ENCODE measurements around the gene NDUFA8.

NDUFA8 gene

DNA sequence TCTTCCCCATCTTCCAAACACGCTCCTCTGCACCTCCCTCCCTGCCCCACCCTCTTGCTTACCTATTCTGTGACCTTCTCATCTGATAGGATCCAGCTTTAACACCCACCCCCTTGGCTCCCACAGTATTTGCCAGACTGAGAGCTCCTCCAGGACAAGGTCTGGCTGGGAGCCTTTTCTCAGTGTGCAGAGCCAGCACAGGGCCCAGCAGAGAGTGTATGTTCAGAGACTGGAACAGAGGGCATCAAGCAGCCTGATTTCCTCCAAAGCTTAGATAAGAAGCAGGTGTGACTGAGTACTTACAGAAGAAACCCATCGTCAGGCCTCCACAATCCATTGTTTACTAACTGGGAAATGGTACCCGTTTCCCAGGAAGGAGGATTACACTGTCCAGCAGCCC lies 42.5 kb upstream of the NDUFA8 start:
- no peak overlapping the region for H3K27ac ChIP-seq
- TF ChIP-seq, protein P1, sequence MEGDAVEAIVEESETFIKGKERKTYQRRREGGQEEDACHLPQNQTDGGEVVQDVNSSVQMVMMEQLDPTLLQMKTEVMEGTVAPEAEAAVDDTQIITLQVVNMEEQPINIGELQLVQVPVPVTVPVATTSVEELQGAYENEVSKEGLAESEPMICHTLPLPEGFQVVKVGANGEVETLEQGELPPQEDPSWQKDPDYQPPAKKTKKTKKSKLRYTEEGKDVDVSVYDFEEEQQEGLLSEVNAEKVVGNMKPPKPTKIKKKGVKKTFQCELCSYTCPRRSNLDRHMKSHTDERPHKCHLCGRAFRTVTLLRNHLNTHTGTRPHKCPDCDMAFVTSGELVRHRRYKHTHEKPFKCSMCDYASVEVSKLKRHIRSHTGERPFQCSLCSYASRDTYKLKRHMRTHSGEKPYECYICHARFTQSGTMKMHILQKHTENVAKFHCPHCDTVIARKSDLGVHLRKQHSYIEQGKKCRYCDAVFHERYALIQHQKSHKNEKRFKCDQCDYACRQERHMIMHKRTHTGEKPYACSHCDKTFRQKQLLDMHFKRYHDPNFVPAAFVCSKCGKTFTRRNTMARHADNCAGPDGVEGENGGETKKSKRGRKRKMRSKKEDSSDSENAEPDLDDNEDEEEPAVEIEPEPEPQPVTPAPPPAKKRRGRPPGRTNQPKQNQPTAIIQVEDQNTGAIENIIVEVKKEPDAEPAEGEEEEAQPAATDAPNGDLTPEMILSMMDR (IDR thresholded peaks at IDR 0.05): no peak
- TF ChIP-seq ZFX (IDR thresholded peaks at IDR 0.05; ENCODE audit: borderline replicate concordance): no peak

DNA sequence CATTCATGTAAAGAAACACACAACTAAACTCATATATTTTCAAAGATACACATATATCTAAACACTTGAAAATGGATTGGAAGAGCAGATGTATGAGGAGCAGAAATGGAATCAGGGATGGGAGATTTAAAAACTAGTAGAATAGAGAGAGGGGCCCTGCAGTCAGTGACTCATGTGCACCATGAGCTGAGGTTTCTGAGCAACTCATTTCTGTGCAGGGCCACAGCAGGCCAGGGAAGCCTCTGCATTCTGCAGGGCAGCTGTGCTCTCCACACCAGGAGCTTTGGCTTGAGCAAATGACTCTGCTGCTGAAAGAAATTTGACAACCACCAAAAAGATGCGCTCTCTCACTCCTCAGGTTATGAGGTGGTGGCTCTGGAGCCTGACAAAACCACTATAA lies 42.1 kb upstream of the NDUFA8 start:
- TF ChIP-seq, protein P1 (IDR thresholded peaks at IDR 0.05): no peak
- TF ChIP-seq ZFX (IDR thresholded peaks at IDR 0.05; ENCODE audit: borderline replicate concordance): no peak
- H3K27ac ChIP-seq: no peak overlapping the region

DNA sequence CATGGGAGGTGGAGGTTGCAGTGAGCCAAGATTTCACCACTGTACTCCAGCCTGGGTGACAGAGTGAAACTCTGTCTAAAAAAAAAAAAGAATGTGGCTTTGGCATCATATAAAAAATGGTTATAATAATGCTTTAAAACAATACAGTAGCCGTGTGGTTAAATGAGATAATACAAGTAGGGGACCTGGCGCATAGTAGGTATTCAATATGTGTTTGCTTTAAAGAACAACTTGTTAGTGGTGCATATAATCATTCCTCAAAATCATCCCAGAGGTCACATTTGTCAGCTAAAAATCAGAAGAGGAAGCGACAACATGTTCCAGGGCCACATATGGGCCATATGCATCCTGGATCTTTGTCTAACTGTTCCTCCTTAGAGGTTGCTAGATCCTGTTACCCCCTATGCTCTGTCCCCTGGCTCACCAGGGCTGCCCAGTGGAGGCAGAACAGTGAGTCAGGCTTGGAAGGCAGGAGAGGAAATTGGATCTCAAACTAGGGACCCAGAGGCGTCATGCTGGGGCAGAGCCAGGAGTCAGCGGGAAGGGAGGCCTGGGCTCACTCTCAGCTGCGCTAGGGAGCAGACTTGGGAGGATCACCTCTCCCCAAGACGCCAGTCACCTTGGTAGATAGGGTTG lies 41.5 kb upstream of the NDUFA8 start:
- TF ChIP-seq, protein P1 (IDR thresholded peaks at IDR 0.05): no peak
- TF ChIP-seq ZFX (IDR thresholded peaks at IDR 0.05; ENCODE audit: borderline replicate concordance): no peak
- no peak overlapping the region for H3K27ac ChIP-seq

DNA sequence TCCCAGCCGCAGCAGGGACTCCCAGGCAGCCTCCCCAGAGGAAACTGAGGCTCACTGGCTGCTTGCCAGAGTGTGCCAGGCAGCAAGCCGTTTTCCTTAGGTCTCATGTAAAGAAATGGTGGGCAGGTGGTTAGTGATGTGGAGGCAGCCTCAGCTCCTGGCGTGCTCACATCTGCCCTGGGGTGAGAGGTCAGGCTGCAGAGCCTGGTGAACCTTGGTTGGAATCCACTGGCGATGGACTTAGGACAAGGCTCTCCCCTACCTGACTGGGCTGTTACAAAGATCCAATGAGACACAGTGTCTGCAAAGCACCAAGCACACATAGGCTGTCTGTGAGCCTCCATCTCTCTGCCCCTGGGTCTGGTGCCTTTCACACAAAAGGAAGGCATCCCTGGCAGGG lies 38.3 kb upstream of the NDUFA8 start:
- TF ChIP-seq, protein P1 (IDR thresholded peaks at IDR 0.05): no peak
- no peak for TF ChIP-seq ZFX (IDR thresholded peaks at IDR 0.05; ENCODE audit: borderline replicate concordance)
- no peak overlapping the region for H3K27ac ChIP-seq

DNA sequence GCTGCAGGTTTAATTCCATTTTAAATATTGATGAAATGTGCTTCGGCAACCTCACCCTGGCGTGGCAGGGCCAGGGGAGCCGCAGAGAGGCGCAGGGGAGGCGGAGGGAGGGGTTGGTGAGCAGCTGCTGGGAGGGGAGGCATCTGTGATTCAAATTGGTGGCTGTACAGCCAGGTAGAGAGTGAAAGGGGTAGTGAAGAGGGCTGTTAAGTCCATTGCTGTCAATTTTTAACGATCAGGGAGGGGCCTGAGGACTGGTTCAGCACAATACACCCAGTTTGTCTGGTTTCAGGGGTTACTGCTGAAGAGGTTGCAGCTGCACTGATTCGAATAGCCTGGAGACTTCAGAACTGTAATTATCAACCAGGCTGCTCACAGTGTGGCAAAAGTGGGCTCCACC lies 37.8 kb upstream of the NDUFA8 start:
- no peak overlapping the region for H3K27ac ChIP-seq
- TF ChIP-seq, protein P1 (IDR thresholded peaks at IDR 0.05): no peak
- TF ChIP-seq ZFX (IDR thresholded peaks at IDR 0.05; ENCODE audit: borderline replicate concordance): no peak

DNA sequence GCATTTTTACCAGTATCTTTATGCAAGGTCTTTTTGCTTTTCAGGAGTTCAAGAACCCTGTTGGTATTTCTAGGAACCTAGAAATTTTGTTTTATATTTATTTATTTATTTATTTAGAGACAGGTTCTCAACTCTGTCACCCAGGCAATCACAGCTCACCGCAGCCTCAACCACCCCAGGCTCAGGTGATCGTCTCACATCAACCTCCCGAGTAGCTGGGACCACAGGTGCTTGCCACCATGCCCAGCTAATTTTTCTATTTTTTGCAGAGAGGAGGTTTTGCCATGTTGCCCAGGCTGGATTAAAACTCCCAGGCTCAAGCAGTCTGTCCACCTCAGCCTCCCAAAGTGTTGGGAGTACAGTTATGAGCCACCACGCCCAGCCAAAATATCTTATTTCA lies 36.3 kb upstream of the NDUFA8 start:
- TF ChIP-seq, protein P1 (IDR thresholded peaks at IDR 0.05): no peak
- no peak for TF ChIP-seq ZFX (IDR thresholded peaks at IDR 0.05; ENCODE audit: borderline replicate concordance)
- no peak overlapping the region for H3K27ac ChIP-seq

DNA sequence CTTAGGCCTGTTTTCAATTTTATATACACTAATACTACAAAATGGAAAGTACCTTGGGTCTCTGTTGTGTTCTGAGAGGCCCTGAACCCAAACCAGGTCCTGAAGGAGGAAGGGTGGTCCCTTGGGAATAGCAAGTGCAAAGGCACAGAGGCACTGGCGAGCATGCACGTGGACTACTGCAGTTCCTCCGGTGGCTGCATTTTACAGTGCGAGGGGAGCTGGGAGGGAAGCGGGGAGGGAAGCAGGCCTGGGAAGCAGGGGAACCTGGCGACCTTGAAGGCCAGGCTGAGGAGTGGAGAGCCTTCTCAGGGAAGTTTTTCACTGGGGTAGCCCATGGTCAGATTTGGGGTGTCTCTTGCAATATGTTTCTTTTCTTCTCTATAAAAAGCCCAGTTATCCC lies 34.1 kb upstream of the NDUFA8 start:
- no peak overlapping the region for H3K27ac ChIP-seq
- TF ChIP-seq ZFX (IDR thresholded peaks at IDR 0.05; ENCODE audit: borderline replicate concordance): no peak
- TF ChIP-seq, protein P1 (IDR thresholded peaks at IDR 0.05): no peak

All from 22Rv1 (cell line).